GM12878 (cell line): ENCODE data around the gene TCERG1L. TPM values are rescaled to one million over a fixed set of nuclear protein-coding genes. Genes with fewer than 3 reads are reported as not detected.

Source experiments
- ATAC-seq: fragments of 200-7000 bp; cut with Tn5 transposase; 3 replicates; pipeline ENCODE4 v1.9.1; 2020; ENCODE audit warnings: mild to moderate bottlenecking, moderate library complexity
- BruUV-seq: library from RNA; stranded (reverse); fragments of 400-500 nt; replicated peaks from 2 replicates; lab custom pipeline; 2021; lab: Mats Ljungman, UMichigan
- CTCF ChIA-PET: fragments of 300-600 bp; sonication (Branson Sonifier 250); formaldehyde crosslinking; extraction: SDS; loops from one replicate; lab custom pipeline; 2021; ENCODE audit warnings: inconsistent platforms; lab: Yijun Ruan, JAX
- POLR2A ChIA-PET: fragments of 350-600 bp; formaldehyde crosslinking; extraction: SDS; loops from one replicate; lab custom pipeline; 2021; ENCODE audit warnings: inconsistent platforms; lab: Charles Lee
- RAD21 ChIA-PET: fragments of 300-600 bp; sonication (Branson Sonifier 250); formaldehyde crosslinking; loops from one replicate; lab custom pipeline; 2023; ENCODE audit warnings: antibody characterized with exemption; ENCODE audit not compliant: unreplicated experiment; lab: Charles Lee
- SMC1A ChIA-PET: fragments of 300-600 bp; sonication (Branson Sonifier 250); formaldehyde crosslinking; loops from one replicate; lab custom pipeline; 2023; ENCODE audit not compliant: unreplicated experiment, uncharacterized antibody; lab: Charles Lee
- DNase-seq: peaks from one replicate; pipeline ENCODE4 v3.0.0-alpha.2; 2011; ENCODE audit warnings: low read depth, low spot score
- FAIRE-seq: peaks from 3 replicates; lab custom pipeline; 2011; peaks lifted over from hg19 to GRCh38; lab: Jason Lieb, UNC
- H2AFZ ChIP-seq: 2 replicates; pipeline ENCODE4 v1.6.0; 2011; ENCODE audit warnings: low read depth, low read length, control low read depth; ENCODE audit not compliant: control insufficient read depth
- H3K27ac ChIP-seq: 2 replicates; pipeline ENCODE4 v1.5.1; 2011; ENCODE audit warnings: control low read depth; ENCODE audit not compliant: control insufficient read depth, insufficient read depth
- H3K27me3 ChIP-seq, 2 experiments: replicated peaks in 1 of 2; 2 replicates each; pipeline versions ENCODE4 v1.6.0 to v1.6.1; 2011; ENCODE audit warnings: low read length in 1 of 2; ENCODE audit not compliant: control insufficient read depth in 2 of 2, insufficient read depth in 2 of 2
- H3K36me3 ChIP-seq, 2 experiments: 2 replicates each; pipeline ENCODE4 v1.5.1; 2011; ENCODE audit warnings: low read length in 1 of 2; ENCODE audit not compliant: control insufficient read depth in 2 of 2, insufficient read depth in 2 of 2
- H3K4me1 ChIP-seq: 2 replicates; pipeline ENCODE4 v1.6.1; 2011; ENCODE audit warnings: mild to moderate bottlenecking, low read length, moderate library complexity, mixed read lengths; ENCODE audit not compliant: control insufficient read depth, insufficient read depth
- H3K4me2 ChIP-seq: 2 replicates; pipeline ENCODE4 v1.6.0; 2011; ENCODE audit warnings: control low read depth; ENCODE audit not compliant: control insufficient read depth, insufficient read depth
- H3K4me3 ChIP-seq: fragments of 200-600 bp; sonication (generic); 2 replicates; pipeline ENCODE4 v1.5.1; 2016
- H3K79me2 ChIP-seq: 2 replicates; pipeline ENCODE4 v1.6.0; 2011; ENCODE audit warnings: low read length; ENCODE audit not compliant: control insufficient read depth, insufficient read depth
- H3K9ac ChIP-seq: 2 replicates; pipeline ENCODE4 v1.8.0; 2011; ENCODE audit warnings: low read length, control low read depth, mixed read lengths; ENCODE audit not compliant: control insufficient read depth, insufficient read depth
- H3K9me3 ChIP-seq: replicated peaks from 3 replicates; pipeline ENCODE4 v1.5.1; 2011; ENCODE audit warnings: mild to moderate bottlenecking, low read length; ENCODE audit not compliant: control insufficient read depth, insufficient read depth
- H4K20me1 ChIP-seq: 2 replicates; pipeline ENCODE4 v1.6.0; 2011; ENCODE audit not compliant: control insufficient read depth, insufficient read depth
- KDM1A ChIP-seq: fragments of 200-600 bp; sonication (generic); IDR thresholded peaks from 2 replicates; pipeline ENCODE4 v1.6.1; 2016; ENCODE audit warnings: borderline replicate concordance
- PBX3 ChIP-seq: IDR thresholded peaks from 2 replicates; pipeline ENCODE4 v1.6.1; 2011; ENCODE audit warnings: mild to moderate bottlenecking, low read depth, low read length, moderate library complexity; ENCODE audit not compliant: insufficient replicate concordance
- RB1 ChIP-seq: fragments of 450-650 bp; formaldehyde crosslinking; IDR thresholded peaks from 2 replicates; pipeline ENCODE4 v1.6.1; 2017; ENCODE audit warnings: mild to moderate bottlenecking, borderline replicate concordance
- RBBP5 ChIP-seq: fragments of 200-600 bp; sonication (generic); conservative IDR thresholded peaks from 2 replicates; pipeline ENCODE4 v1.6.1; 2016
- SIX5 ChIP-seq: IDR thresholded peaks from 2 replicates; pipeline ENCODE4 v1.6.1; 2011; ENCODE audit warnings: mild to moderate bottlenecking, low read depth, low read length, moderate library complexity; ENCODE audit not compliant: severe bottlenecking
- SMARCA5 ChIP-seq: fragments of 450-650 bp; IDR thresholded peaks from 2 replicates; pipeline ENCODE4 v1.6.1; 2017; ENCODE audit warnings: mild to moderate bottlenecking
- SREBF1 ChIP-seq: IDR thresholded peaks from 2 replicates; pipeline ENCODE4 v1.6.1; 2012; ENCODE audit warnings: mild to moderate bottlenecking, low read length
- STAT1 ChIP-seq: fragments of 450-650 bp; conservative IDR thresholded peaks from 2 replicates; pipeline ENCODE4 v1.6.1; 2014; ENCODE audit warnings: antibody characterized with exemption, mild to moderate bottlenecking
- TARDBP ChIP-seq: IDR thresholded peaks from 2 replicates; pipeline ENCODE4 v1.6.1; 2016; ENCODE audit warnings: borderline replicate concordance
- TCF12 ChIP-seq: IDR thresholded peaks from 2 replicates; pipeline ENCODE4 v1.6.1; 2011; ENCODE audit warnings: low read depth, mild to moderate bottlenecking, low read length
- YY1 ChIP-seq: IDR thresholded peaks from 2 replicates; pipeline ENCODE4 v1.6.1; 2011; ENCODE audit warnings: low read depth, mild to moderate bottlenecking, low read length
- WGBS: methylation state at CpG from one replicate; pipeline ENCODE4 v1.1.6; 2016; ENCODE audit warnings: low lambda C conversion rate; ENCODE audit not compliant: insufficient replicate concordance, insufficient coverage; ENCODE audit errors: missing lambda C conversion rate; 5-methylcytosine and 5-hydroxymethylcytosine counted together
- in situ Hi-C: fragments of 300-500 bp; cut with MboI; formaldehyde crosslinking; loops from 9 replicates; pipeline ENCODE4 v1.14.3; 2018; ENCODE audit warnings: mixed read lengths
- intact Hi-C: fragments of 100-400 bp; cut with micrococcal nuclease; formaldehyde crosslinking; loops from one replicate; pipeline ENCODE4 v1.14.2; 2022; ENCODE audit not compliant: unreplicated experiment
- polyA plus RNA-seq, 11 experiments: library from polyadenylated mRNA; depleted of rRNA in 4 of 11; unstranded in 6 of 11; stranded (reverse) in 5 of 11; fragments of >200 nt; fragmentation: Nextera tagmentation in 4 of 11; fragmentation: Illumina TruSeq in 1 of 11; extraction: Ambion mirVana in 4 of 11; extraction: Trizol in 1 of 11; gene quantifications; 1 replicate in 1 of 11; 2 replicates in 10 of 11; pipeline versions ENCODE4 v1.2.1 to v1.2.3, GENCODE V29; 2011 to 2016; ENCODE audit warnings: inconsistent platforms in 2 of 11, missing spikeins in 2 of 11, low read depth in 1 of 11
- total RNA-seq, 4 experiments: library from RNA; depleted of rRNA in 3 of 4; stranded (reverse); fragments of >200 nt in 3 of 4; fragmentation: Illumina TruSeq in 1 of 4; extraction: Trizol in 1 of 4; gene quantifications; 2 replicates each; pipeline versions ENCODE4 v1.2.1 to v1.2.3, GENCODE V29; 2013 to 2021
- TF ChIP-seq, protein P1 (sequence below): fragments of 150-350 bp; IDR thresholded peaks from 2 replicates; pipeline ENCODE4 v1.6.1; 2014; ENCODE audit warnings: mild to moderate bottlenecking, low read depth, low read length
- TF ChIP-seq, protein P2 (sequence below): fragments of 450-650 bp; IDR thresholded peaks from 2 replicates; pipeline ENCODE4 v1.6.1; 2016; ENCODE audit warnings: mild to moderate bottlenecking, moderate library complexity, borderline replicate concordance
- TF ChIP-seq, protein P3 (sequence below): IDR thresholded peaks from 2 replicates; pipeline ENCODE4 v1.6.1; 2011; ENCODE audit warnings: low read depth, mild to moderate bottlenecking, low read length, moderate library complexity, borderline replicate concordance; ENCODE audit errors: extremely low read depth

TCERG1L gene
- total and polyA plus RNA-seq, 10 of the 15 experiments (the other 5 are each of a cell fraction or from before 2014, with no cell fraction given): not detected

DNA sequence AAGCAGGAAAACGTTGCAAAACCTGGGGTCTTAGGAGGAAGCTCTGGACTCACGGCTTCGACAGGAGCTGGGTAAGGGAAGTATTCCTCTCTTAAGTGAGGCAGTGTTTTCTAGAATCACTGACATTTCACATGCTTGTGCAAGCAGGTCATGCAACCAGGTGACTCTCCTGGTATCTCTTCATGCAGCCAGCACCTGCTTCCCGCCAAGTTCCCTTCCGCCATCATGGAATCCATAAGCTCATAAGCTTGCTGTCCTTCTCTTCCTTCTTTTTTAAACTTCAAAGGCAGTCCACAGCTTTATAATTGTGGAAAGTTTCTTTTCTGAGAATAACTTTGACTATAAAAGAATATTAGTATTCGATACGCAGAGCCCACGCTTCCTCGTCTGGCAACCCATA lies 256.1 kb downstream of the TCERG1L start:
- no peaks in the 10 kb centered on the region; the same call in 2 of the 3 replicates for H3K9me3 ChIP-seq
- H3K4me3 ChIP-seq: no peak overlapping the region
- H4K20me1 ChIP-seq: no peaks in the 10 kb centered on the region
- intact Hi-C loops: no loop called here
- ChIA-PET SMC1A (no interaction called here), POLR2A (no interaction called here), RAD21 (no interaction called here), CTCF (no interaction called here)
- FAIRE-seq (no peak), DNase-seq (no peak), ATAC-seq (no peak)
- WGBS: 35% methylated on average over 9 of the region's 9 CpGs
- H3K79me2 ChIP-seq: no peaks in the 10 kb centered on the region
- H3K27ac ChIP-seq: no peak overlapping the region
- H2AFZ ChIP-seq: no peak overlapping the region
- H3K4me1 ChIP-seq: no peaks in the 10 kb centered on the region
- H3K36me3 ChIP-seq: no peaks in the 10 kb centered on the region
- no TSS peak for BruUV-seq
- TF ChIP-seq, protein P1, sequence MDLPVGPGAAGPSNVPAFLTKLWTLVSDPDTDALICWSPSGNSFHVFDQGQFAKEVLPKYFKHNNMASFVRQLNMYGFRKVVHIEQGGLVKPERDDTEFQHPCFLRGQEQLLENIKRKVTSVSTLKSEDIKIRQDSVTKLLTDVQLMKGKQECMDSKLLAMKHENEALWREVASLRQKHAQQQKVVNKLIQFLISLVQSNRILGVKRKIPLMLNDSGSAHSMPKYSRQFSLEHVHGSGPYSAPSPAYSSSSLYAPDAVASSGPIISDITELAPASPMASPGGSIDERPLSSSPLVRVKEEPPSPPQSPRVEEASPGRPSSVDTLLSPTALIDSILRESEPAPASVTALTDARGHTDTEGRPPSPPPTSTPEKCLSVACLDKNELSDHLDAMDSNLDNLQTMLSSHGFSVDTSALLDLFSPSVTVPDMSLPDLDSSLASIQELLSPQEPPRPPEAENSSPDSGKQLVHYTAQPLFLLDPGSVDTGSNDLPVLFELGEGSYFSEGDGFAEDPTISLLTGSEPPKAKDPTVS: no peak
- TF ChIP-seq PBX3 (no peak), TCF12 (no peak), STAT1 (no peak), RBBP5 (no peak), TARDBP (no peak), SREBF1 (no peak), YY1 (no peak), RB1 (no peak), SMARCA5 (no peak), SIX5 (no peak), KDM1A (no peak)
- TF ChIP-seq, protein P2, sequence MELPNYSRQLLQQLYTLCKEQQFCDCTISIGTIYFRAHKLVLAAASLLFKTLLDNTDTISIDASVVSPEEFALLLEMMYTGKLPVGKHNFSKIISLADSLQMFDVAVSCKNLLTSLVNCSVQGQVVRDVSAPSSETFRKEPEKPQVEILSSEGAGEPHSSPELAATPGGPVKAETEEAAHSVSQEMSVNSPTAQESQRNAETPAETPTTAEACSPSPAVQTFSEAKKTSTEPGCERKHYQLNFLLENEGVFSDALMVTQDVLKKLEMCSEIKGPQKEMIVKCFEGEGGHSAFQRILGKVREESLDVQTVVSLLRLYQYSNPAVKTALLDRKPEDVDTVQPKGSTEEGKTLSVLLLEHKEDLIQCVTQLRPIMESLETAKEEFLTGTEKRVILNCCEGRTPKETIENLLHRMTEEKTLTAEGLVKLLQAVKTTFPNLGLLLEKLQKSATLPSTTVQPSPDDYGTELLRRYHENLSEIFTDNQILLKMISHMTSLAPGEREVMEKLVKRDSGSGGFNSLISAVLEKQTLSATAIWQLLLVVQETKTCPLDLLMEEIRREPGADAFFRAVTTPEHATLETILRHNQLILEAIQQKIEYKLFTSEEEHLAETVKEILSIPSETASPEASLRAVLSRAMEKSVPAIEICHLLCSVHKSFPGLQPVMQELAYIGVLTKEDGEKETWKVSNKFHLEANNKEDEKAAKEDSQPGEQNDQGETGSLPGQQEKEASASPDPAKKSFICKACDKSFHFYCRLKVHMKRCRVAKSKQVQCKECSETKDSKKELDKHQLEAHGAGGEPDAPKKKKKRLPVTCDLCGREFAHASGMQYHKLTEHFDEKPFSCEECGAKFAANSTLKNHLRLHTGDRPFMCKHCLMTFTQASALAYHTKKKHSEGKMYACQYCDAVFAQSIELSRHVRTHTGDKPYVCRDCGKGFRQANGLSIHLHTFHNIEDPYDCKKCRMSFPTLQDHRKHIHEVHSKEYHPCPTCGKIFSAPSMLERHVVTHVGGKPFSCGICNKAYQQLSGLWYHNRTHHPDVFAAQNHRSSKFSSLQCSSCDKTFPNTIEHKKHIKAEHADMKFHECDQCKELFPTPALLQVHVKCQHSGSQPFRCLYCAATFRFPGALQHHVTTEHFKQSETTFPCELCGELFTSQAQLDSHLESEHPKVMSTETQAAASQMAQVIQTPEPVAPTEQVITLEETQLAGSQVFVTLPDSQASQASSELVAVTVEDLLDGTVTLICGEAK: no peak
- TF ChIP-seq, protein P3, sequence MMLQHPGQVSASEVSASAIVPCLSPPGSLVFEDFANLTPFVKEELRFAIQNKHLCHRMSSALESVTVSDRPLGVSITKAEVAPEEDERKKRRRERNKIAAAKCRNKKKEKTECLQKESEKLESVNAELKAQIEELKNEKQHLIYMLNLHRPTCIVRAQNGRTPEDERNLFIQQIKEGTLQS: no peak
- H3K9ac ChIP-seq: no peak overlapping the region
- in situ Hi-C loops: no loop called here
- H3K27me3 ChIP-seq: no peaks in the 10 kb centered on the region
- H3K4me2 ChIP-seq: no peak overlapping the region
